ENCODE data around the gene NDE1.

NDE1 gene

GRCh38 chr16:15743657-15744056, 93.6 kb downstream of the NDE1 start:
- DNase-seq (ENCODE audit: extremely low read depth, insufficient read length): no peak

GRCh38 chr16:15746332-15746731, 96.3 kb downstream of the NDE1 start:
- TF ChIP-seq, protein P1, sequence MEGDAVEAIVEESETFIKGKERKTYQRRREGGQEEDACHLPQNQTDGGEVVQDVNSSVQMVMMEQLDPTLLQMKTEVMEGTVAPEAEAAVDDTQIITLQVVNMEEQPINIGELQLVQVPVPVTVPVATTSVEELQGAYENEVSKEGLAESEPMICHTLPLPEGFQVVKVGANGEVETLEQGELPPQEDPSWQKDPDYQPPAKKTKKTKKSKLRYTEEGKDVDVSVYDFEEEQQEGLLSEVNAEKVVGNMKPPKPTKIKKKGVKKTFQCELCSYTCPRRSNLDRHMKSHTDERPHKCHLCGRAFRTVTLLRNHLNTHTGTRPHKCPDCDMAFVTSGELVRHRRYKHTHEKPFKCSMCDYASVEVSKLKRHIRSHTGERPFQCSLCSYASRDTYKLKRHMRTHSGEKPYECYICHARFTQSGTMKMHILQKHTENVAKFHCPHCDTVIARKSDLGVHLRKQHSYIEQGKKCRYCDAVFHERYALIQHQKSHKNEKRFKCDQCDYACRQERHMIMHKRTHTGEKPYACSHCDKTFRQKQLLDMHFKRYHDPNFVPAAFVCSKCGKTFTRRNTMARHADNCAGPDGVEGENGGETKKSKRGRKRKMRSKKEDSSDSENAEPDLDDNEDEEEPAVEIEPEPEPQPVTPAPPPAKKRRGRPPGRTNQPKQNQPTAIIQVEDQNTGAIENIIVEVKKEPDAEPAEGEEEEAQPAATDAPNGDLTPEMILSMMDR (IDR thresholded peaks at IDR 0.05; ENCODE audit: insufficient read depth, low read length, poor library complexity, severe bottlenecking): no peak
- Histone ChIP-seq H3K27me3 (replicated peaks; ENCODE audit: control insufficient read depth, insufficient read depth, low read length) (no peaks in the 10 kb centered on the region), H3K4me3 (replicated peaks; ENCODE audit: low read depth, low read length) (no peak overlapping the region), H3K36me3 (ENCODE audit: control insufficient read depth, insufficient read depth, low read length) (no peaks in the 10 kb centered on the region)
- DNase-seq (ENCODE audit: extremely low read depth, insufficient read length): no peak

More at GRCh38 chr16:15743657-15744056, 93.6 kb downstream of the NDE1 start:
- TF ChIP-seq, protein P1 (IDR thresholded peaks at IDR 0.05; ENCODE audit: insufficient read depth, low read length, poor library complexity, severe bottlenecking): no peak
- no peaks in the 10 kb centered on the region for H3K36me3 ChIP-seq (ENCODE audit: control insufficient read depth, insufficient read depth, low read length)
- no peak overlapping the region for H3K4me3 ChIP-seq (replicated peaks; ENCODE audit: low read depth, low read length)
- no peaks in the 10 kb centered on the region for H3K27me3 ChIP-seq (replicated peaks; ENCODE audit: control insufficient read depth, insufficient read depth, low read length)

GRCh38 chr16:15747937-15748336, 97.9 kb downstream of the NDE1 start:
- Histone ChIP-seq H3K4me3 (replicated peaks; ENCODE audit: low read depth, low read length) (no peak overlapping the region), H3K27me3 (replicated peaks; ENCODE audit: control insufficient read depth, insufficient read depth, low read length) (no peaks in the 10 kb centered on the region), H3K36me3 (ENCODE audit: control insufficient read depth, insufficient read depth, low read length) (no peaks in the 10 kb centered on the region)
- no peak for DNase-seq (ENCODE audit: extremely low read depth, insufficient read length)
- TF ChIP-seq, protein P1 (IDR thresholded peaks at IDR 0.05; ENCODE audit: insufficient read depth, low read length, poor library complexity, severe bottlenecking): no peak

DNA sequence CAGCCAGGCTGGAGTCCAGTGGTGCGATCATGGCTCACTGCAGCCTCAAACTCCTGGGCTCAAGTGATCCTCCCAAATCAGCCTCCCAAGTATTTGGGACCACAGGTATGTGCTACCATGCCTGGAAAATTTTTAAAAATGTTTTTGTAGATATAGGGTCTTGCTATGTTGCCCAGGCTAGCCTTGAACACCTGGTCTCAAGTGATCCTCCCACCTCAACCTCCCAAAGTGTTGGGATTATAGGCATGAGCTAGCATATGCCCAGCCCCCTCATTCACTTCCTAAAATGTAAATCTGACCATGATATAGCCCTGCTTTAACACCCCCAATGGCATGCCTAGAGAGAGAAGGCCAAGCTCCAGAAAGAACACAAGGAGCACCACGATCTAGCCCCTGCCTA, 98.6 kb downstream of the NDE1 start:
- no peaks in the 10 kb centered on the region for H3K27me3 ChIP-seq (replicated peaks; ENCODE audit: control insufficient read depth, insufficient read depth, low read length)
- TF ChIP-seq, protein P1 (IDR thresholded peaks at IDR 0.05; ENCODE audit: insufficient read depth, low read length, poor library complexity, severe bottlenecking): no peak
- no peak for DNase-seq (ENCODE audit: extremely low read depth, insufficient read length)

GRCh38 chr16:15749371-15749770, 99.3 kb downstream of the NDE1 start:
- DNase-seq (ENCODE audit: extremely low read depth, insufficient read length): no peak

More for the DNA sequence above, 98.6 kb downstream of the NDE1 start:
- Histone ChIP-seq H3K36me3 (ENCODE audit: control insufficient read depth, insufficient read depth, low read length) (no peaks in the 10 kb centered on the region), H3K4me3 (replicated peaks; ENCODE audit: low read depth, low read length) (no peak overlapping the region)

More at GRCh38 chr16:15749371-15749770, 99.3 kb downstream of the NDE1 start:
- no peak overlapping the region for H3K4me3 ChIP-seq (replicated peaks; ENCODE audit: low read depth, low read length)
- no peaks in the 10 kb centered on the region for H3K36me3 ChIP-seq (ENCODE audit: control insufficient read depth, insufficient read depth, low read length)
- H3K27me3 ChIP-seq (replicated peaks; ENCODE audit: control insufficient read depth, insufficient read depth, low read length): no peaks in the 10 kb centered on the region
- TF ChIP-seq, protein P1 (IDR thresholded peaks at IDR 0.05; ENCODE audit: insufficient read depth, low read length, poor library complexity, severe bottlenecking): no peak

All from GM06990 (cell line).